ENCODE measurements around the gene DNAJC16.

The DNAJC16 gene

DNA sequence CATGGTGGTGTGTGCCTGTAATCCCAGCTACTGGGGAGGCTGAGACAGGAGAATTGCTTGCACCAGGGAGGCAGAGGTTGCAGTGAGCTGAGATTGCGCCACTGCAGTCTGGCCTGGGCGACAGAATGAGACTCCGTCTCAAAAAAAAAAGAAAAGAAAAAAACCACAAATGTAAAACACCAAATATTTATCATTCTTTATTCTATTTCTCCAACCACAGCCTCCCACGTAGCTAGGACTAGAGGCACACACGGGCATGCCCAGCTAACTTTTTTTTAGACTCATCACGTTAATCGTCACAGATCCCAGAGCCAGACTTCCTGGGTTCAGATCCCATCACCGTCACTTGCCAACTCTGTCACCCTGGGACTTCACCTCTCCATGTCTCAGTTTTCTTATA lies 13.5 kb downstream of the DNAJC16 start:
- DNase-seq (ENCODE audit: low read depth, low spot score): no peak

- no peak for DNase-seq (ENCODE audit: low read depth, low spot score)
Measured at GRCh38 chr1:15541231-15541792, 14.7 kb downstream of the DNAJC16 start.

DNA sequence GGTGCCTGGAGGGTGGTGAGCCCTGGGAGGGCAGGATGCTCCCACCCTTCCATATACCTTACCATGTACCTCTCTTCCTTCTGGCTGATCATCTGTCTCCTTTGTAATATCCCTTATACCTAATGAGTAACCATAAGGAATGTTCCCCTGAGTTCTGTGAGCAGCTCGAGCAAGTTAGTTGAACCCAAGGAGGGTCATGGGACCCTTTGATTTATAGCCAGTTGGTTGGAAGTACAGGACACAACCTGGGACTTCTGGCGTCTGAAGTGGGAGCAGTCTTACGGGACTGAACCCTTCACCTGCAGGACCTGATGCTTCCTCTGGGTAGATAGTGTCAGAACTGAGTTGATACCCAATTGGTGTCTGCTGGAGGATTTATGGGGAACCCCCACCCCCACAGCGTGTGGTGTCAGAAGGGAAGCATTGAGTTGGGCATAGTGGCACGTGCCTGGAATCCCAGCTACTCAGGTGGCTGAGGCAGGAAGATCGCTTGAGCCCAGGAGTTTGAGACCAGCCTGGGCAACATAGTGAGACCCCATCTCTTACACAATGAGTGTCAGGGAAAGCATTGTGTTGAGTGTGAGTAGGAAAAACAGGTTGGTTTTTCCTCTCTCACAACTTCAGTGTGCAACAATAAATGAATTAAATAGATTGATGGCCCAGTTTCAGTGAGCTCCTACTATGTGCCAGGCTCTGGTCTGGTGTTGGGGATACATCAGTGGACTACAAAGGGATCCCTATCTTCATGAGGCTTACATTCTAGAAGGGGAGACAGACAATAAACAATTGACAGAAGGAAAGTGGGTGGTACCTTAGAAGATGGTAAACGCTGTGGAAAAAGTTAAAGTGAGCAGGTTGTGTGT lies 16.0 kb downstream of the DNAJC16 start:
- no peak for DNase-seq (ENCODE audit: low read depth, low spot score)

DNA sequence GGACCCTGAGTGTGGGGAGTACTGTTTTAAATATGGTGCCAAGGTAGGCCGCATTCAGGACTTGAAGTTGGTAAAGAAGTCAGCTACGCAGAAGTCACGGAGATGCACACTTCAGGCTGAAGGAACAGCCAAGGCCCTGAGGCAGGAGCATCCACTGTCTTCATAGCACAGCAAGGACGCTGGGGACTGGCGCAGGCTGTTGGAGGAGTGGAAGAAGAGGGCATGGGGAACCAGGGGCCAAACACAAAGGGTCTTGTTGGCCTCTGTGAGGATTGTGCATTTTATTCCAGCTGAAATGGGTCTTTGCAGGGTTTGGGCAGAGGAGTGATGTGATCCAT lies 16.6 kb downstream of the DNAJC16 start:
- no peak for DNase-seq (ENCODE audit: low read depth, low spot score)

DNA sequence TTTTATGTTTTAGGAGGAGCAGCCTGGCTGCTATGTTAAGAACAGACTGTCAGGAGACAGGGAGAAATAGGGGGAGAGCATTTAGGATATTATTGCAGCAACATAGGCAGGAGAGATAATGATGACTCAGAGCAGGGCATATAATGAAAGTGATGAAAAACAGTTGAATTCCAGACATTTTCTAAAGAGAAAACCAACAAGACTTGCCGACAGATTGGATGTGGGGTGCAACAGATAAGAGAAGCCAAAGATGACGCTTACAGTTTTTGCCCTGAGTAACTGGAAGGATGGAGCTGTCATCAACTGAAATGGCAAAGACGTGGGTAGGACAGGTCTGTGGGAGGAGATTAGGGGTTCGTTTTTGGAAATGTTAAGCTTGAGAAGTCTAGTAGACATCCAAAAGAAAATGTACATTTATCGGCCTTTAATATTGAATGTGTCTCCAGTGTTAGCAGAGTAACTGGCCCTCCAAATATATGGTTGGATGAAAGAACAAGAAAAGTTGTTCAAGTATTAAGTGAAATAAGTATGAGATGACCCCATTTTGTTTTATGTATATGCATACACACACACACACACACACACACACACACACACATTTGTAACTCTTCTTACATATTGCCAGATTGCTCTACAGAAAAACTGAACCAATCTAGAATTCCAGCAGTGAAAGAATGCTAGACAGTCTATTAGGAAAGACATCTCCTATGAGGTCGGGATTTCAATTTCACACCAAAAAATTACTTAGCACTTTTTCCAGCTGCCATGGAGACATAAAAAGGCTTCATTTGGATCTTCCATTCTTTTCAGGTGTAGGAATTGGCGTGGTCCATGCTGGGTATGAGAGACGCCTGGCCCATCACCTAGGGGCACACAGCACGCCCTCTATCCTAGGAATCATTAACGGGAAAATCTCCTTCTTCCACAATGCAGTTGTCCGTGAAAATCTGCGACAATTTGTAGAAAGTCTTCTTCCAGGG lies 17.2 kb downstream of the DNAJC16 start:
- DNase-seq (ENCODE audit: low read depth, low spot score): no peak

DNA sequence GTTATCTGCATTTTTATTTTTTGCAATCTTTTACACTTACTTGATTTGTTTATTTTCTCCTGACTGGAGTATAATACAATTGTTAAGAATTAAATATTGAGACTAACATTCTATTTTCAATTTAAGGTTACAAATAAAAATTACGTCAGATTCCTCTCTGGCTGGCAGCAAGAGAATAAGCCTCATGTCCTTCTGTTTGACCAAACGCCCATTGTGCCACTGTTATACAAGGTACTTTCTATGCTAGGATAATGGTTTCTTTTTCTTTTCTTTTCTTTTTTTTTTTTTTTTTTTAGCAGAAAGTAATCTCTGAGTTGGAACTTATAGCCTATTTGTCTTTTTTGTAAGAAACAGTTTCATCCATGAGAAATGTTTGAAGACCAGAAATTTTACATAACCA lies 20.0 kb downstream of the DNAJC16 start:
- no peak for DNase-seq (ENCODE audit: low read depth, low spot score)

GRCh38 chr1:15550573-15550972 lies 23.9 kb downstream of the DNAJC16 start:
- DNase-seq (ENCODE audit: low read depth, low spot score): no peak

DNA sequence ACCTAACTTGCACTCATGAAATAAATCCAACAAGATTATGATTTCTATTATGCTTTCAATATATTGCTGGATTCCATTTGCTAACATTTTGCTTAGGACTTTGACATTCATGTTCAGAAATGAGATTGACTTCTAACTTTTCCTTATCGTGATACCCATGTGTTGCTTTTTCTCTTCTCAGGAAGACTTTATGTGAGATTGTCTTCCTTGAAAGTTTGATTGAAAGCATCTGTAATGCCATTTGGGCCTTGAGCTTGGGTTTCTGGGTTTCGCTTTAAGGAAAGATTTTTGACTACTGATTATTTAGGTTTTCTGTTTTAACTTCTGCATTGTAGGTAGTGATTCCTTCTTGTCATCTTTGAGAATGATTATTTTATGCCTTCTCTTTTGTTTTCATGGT lies 30.4 kb downstream of the DNAJC16 start:
- DNase-seq (ENCODE audit: low read depth, low spot score): no peak

GRCh38 chr1:15557594-15557993 lies 30.9 kb downstream of the DNAJC16 start:
- no peak for DNase-seq (ENCODE audit: low read depth, low spot score)

DNA sequence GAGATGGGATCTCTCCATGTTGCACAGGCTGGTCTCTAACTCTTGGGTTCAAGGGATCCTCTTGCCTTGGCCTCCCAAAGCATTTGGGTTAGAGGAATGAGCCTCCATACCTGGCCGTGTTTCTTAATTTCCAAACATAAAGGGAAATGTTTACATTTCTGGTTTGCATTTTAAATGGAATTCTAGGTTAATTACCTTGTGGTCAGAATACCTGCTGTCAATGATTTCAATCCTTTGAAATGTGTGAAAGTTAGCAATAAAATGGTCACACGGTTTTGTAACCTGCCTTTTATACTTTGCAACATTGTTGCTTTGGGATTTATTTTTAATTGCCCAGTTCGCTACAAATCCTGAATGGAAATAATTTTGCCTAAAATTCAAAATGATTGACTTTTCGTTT lies 31.9 kb downstream of the DNAJC16 start:
- no peak for DNase-seq (ENCODE audit: low read depth, low spot score)

- DNase-seq (ENCODE audit: low read depth, low spot score): no peak
Measured at GRCh38 chr1:15559189-15559810, 32.7 kb downstream of the DNAJC16 start.

GRCh38 chr1:15568387-15569073 lies 41.9 kb downstream of the DNAJC16 start:
- DNase-seq (ENCODE audit: low read depth, low spot score): no peak

DNA sequence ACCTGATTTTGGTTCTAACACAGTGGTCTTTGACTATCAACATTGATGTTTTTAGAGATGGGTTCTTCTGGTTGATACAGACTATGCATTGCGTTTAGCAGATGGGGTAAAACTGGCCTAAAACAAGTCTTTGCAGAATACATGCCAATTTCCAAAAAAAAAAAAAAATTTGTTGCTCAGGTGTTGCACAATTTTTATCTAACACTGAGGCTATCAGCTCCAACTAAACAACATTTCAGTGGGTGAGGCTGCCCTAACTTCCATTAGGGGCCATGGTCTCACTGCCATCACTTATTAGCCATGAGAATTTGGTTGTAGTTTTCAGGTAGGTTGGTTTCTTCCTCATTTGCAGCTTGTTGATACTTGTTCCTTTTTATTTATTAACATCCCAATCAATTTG lies 44.2 kb downstream of the DNAJC16 start:
- DNase-seq (ENCODE audit: low read depth, low spot score): no peak

DNA sequence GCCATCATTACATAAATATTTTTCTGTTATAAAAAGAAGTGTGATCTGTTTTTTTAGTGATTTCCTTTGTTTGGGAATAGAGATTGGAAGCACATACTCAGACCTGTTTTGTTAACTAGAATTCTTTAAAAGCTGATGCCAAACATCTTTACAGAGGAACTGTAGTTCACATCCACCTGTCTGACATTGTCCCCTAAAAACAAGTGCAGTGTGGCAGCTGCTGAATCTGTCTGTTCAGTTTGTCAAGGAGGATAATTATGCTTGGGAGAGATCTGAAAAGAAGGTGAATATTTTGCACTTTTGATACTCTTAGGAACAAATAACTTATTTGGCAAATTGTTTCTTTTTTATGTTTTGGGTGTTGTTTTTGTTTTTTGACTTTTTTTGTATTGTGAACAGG lies 44.6 kb downstream of the DNAJC16 start:
- no peak for DNase-seq (ENCODE audit: low read depth, low spot score)

DNA sequence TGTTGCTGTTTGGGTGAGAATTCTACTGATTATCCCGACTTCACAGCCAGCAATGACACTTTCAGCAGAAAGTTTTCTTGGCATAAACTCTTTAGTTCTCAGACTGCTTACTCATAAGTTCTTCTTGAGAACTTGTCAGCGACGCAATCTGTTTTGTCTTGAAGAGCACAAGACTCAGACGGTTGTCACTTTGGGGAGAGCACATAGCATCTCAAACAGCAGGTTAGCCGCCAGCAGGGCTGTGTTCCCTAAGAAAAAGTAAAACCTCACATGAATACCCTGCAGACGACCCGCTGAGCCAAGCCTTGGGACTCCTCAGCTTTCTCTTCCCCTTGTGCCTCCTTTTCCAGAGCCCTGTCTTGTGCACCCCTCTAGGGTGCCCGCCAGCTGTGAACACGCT lies 46.8 kb downstream of the DNAJC16 start:
- DNase-seq (ENCODE audit: low read depth, low spot score): no peak

- DNase-seq (ENCODE audit: low read depth, low spot score): no peak
Measured at GRCh38 chr1:15574741-15575140, 48.1 kb downstream of the DNAJC16 start.

GRCh38 chr1:15575549-15576150 lies 49.0 kb downstream of the DNAJC16 start:
- no peak for DNase-seq (ENCODE audit: low read depth, low spot score)

DNA sequence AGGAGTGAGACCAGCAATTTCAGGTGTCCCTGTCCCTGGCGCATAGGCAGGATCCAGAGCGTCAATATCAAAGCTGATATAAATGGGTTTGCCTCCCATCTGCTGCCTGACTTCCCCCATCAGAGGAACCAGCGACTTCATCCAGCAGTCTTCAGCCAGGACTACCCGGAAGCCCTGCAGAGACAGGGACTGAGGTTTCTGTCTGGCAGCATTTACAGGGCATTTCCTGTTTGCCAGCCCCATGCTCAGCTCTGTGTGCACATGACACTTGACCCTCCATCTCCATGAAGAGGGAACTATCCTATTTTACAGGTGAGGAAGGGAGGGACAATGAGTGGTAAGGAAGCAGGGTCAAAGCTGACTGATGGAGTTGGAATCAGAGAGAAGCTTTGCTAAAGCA lies 51.0 kb downstream of the DNAJC16 start:
- DNase-seq (ENCODE audit: low read depth, low spot score): no peak

DNA sequence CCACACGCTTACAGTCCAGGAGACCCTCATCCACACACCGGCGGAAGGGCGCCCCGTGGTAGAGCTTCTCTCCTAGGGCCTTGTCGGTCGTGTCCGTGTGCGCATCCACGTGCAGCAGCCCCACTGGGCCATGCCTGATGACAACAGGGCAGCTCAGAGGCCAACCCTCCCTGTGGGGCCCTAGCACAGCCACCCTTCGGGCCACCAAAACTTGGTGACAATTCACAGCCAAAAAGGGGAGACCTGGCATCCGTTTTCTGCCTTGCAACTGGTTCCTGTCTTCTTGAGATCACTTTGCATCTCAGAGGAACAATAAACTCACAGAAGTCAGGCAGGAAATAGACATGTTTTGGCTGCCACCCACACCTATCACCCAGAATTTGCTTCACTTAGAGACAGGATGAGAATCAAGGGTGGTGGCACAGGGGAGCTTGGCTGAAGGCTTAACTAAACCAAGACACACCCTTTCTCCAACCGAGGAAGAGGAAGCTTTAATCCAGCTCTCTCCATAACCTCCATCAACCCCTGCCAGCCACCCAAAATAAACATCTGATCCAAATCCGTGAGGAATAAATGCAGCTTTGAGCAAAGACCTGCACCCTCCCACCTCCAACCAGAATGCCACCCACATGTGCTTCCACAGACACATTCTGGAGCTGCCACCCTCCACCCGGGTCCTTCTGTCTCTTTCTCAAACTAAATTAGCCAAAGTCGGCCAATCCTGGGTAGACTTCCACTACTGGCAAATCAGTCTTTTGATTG lies 52.5 kb downstream of the DNAJC16 start:
- no peak for DNase-seq (ENCODE audit: low read depth, low spot score)

GRCh38 chr1:15579683-15580047 lies 53.0 kb downstream of the DNAJC16 start:
- DNase-seq (ENCODE audit: low read depth, low spot score): no peak

Measured in activated CD4-positive, CD25-positive, alpha-beta regulatory T cell treated with anti-CD3 and anti-CD28 coated beads, Interleukin-2, amount 50 U/mL, for 16 hours (primary cell).